Measurements from ENCODE around the gene UNKL.

UNKL gene

GRCh38 chr16:1379304-1380076 lies 35.0 kb downstream of the UNKL start:
- peaks cover 16% of the 10 kb centered on the region for H3K4me1 ChIP-seq (ENCODE audit: control insufficient read depth, insufficient read depth, low read length)
- H3K27me3 ChIP-seq (ENCODE audit: control insufficient read depth, insufficient read depth, low read length), result no peaks in the 10 kb centered on the region
- peaks cover 20% of the 10 kb centered on the region for H3K36me3 ChIP-seq (ENCODE audit: control insufficient read depth, insufficient read depth, low read length)
- H3K9ac ChIP-seq (ENCODE audit: low read length), result peak overlapping the region; percentile 97
- peak overlapping the region; percentile 99 for H3K27ac ChIP-seq (ENCODE audit: low read depth, low read length)
- peak overlapping the region; percentile 86 for H3K4me3 ChIP-seq (ENCODE audit: low read depth, low read length)
- no peaks in the 10 kb centered on the region for H3K9me3 ChIP-seq (ENCODE audit: control insufficient read depth, insufficient read depth, low read depth, low read length)

DNA sequence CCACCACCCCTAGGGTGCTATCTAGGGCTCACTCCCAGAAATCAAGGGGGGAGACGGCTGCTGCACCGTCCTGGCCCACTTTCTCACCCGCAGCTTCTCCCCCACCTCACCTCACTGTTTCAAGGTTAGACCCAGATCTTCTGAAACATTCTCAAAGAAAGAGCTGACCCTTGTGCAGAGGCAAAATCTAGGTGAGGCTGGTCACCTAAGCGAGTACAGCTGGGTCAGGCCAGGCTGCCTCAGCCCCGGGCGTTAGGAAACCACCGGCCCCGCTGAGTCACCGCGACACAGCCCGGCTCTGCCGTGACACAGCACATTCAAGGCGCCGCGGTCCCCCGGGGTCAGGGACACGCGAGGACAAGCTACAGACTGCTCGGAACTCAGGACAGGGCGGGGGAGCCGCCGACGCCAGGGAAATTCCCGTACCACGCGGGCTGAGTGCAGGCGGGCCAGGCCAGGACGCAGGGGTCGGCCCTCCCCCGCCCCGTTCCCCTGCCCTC lies 35.6 kb downstream of the UNKL start:
- Histone ChIP-seq H3K4me3 (ENCODE audit: low read depth, low read length) (peak overlapping the region; percentile 86), H3K27me3 (ENCODE audit: control insufficient read depth, insufficient read depth, low read length) (no peaks in the 10 kb centered on the region), H3K27ac (ENCODE audit: low read depth, low read length) (peak overlapping the region; percentile 99), H3K9ac (ENCODE audit: low read length) (peak overlapping the region; percentile 97), H3K9me3 (ENCODE audit: control insufficient read depth, insufficient read depth, low read depth, low read length) (no peaks in the 10 kb centered on the region), H3K4me1 (ENCODE audit: control insufficient read depth, insufficient read depth, low read length) (peaks cover 16% of the 10 kb centered on the region), H3K36me3 (ENCODE audit: control insufficient read depth, insufficient read depth, low read length) (peaks cover 20% of the 10 kb centered on the region)

DNA sequence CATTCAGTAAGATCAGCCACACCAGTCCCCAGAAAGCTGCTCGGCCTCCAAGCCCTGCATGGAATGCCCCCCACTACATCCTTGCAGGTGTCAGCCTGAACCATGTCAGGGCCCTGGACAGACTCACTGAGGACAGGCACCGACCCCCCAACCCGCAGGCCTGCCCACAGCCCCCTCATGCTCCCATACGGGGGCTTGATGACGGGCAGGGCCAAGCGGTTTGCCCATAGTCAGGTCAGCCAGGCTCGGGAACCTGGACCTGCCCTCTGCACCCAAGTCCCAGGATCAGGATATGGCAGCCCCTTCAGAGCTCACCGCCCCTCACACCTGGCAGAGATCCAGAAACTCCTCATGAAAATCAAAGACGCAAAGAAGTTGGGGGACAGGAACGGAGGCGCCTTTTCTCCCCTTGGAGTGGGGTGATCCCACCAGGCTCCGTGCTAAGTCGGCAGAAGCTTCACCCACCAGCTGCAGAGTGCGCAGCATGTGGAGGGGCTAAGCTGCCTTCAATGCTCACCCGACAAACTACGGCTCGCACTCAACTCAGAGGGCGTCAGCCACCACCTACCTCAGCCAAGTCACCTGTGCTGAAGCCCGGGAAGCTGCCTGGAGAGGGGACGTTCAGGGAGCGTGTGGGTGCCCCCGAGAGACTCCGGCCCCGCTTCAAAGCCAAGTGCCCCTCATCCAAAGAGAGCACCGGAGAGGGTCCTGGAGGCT lies 36.3 kb downstream of the UNKL start:
- Histone ChIP-seq H3K27me3 (ENCODE audit: control insufficient read depth, insufficient read depth, low read length) (no peaks in the 10 kb centered on the region), H3K4me1 (ENCODE audit: control insufficient read depth, insufficient read depth, low read length) (peaks cover 16% of the 10 kb centered on the region), H3K36me3 (ENCODE audit: control insufficient read depth, insufficient read depth, low read length) (peaks cover 17% of the 10 kb centered on the region), H3K4me3 (ENCODE audit: low read depth, low read length) (peak overlapping the region; percentile 86), H3K9me3 (ENCODE audit: control insufficient read depth, insufficient read depth, low read depth, low read length) (no peaks in the 10 kb centered on the region), H3K27ac (ENCODE audit: low read depth, low read length) (peak overlapping the region; percentile 99; the same call in 1 of the 2 replicates), H3K9ac (ENCODE audit: low read length) (peak overlapping the region; percentile 97)

DNA sequence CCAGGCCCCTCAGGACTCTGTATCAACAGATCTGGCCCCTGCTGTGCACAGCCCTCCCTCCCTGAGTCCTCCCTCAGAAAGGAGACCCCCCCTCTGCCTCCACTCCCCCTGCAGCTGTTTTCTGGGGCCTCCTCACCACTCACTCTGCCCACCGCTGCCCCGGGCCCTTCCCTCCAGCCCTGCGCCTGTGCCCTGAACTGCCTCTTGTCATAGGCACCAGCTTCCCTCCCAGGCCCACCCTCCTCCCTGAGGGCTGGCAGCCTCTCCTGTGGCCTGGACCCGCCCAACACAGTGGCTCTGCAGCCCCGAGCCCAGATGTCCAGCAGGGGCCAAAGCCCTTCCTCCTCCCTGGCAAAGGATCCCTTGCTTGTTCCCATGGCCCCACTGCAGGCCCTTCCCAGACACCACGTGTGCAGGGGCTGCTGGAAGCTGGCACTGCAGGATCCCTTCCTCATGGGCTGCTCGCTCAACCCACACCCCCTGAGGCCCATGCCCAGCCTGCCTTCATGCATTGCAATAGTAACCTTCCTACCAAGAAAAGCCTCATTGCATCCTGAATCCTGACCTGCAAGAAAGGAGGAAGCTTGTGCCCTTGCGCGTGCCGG lies 37.0 kb downstream of the UNKL start:
- no peak overlapping the region for H3K9ac ChIP-seq (ENCODE audit: low read length)
- peaks cover 16% of the 10 kb centered on the region for H3K4me1 ChIP-seq (ENCODE audit: control insufficient read depth, insufficient read depth, low read length)

GRCh38 chr16:1375741-1376410 lies 38.6 kb downstream of the UNKL start:
- Histone ChIP-seq H3K27ac (ENCODE audit: low read depth, low read length) (no peak overlapping the region), H3K4me1 (ENCODE audit: control insufficient read depth, insufficient read depth, low read length) (peaks cover 16% of the 10 kb centered on the region), H3K9me3 (ENCODE audit: control insufficient read depth, insufficient read depth, low read depth, low read length) (no peaks in the 10 kb centered on the region), H3K27me3 (ENCODE audit: control insufficient read depth, insufficient read depth, low read length) (no peaks in the 10 kb centered on the region), H3K36me3 (ENCODE audit: control insufficient read depth, insufficient read depth, low read length) (peaks cover 20% of the 10 kb centered on the region), H3K4me3 (ENCODE audit: low read depth, low read length) (no peak overlapping the region), H3K9ac (ENCODE audit: low read length) (no peak overlapping the region)

More for the DNA sequence above, 37.0 kb downstream of the UNKL start:
- H3K9me3 ChIP-seq (ENCODE audit: control insufficient read depth, insufficient read depth, low read depth, low read length), result no peaks in the 10 kb centered on the region
- H3K36me3 ChIP-seq (ENCODE audit: control insufficient read depth, insufficient read depth, low read length), result peaks cover 16% of the 10 kb centered on the region
- peak overlapping the region; percentile 86 for H3K4me3 ChIP-seq (ENCODE audit: low read depth, low read length)
- H3K27me3 ChIP-seq (ENCODE audit: control insufficient read depth, insufficient read depth, low read length), result no peaks in the 10 kb centered on the region
- no peak overlapping the region for H3K27ac ChIP-seq (ENCODE audit: low read depth, low read length)

DNA sequence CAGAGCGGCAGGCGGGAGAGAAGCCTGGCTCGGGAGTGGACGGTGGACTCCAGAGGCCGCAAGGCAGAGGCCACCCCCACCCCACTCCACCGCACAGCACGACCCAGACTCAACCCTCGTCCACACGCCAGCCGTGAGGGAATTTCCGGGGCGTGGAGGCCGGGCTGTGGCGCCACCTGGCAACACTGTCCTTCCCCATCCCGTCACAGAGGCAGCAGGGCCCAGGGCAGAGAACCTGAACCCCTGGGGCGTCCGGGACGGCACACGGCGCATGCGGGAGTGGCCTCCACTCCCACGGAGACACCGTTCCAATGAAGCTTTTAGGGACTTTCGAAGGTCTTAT lies 39.2 kb downstream of the UNKL start:
- H3K4me1 ChIP-seq (ENCODE audit: control insufficient read depth, insufficient read depth, low read length), result peaks cover 15% of the 10 kb centered on the region
- no peak overlapping the region for H3K9ac ChIP-seq (ENCODE audit: low read length)
- H3K4me3 ChIP-seq (ENCODE audit: low read depth, low read length), result no peak overlapping the region
- H3K27ac ChIP-seq (ENCODE audit: low read depth, low read length), result no peak overlapping the region
- no peaks in the 10 kb centered on the region for H3K9me3 ChIP-seq (ENCODE audit: control insufficient read depth, insufficient read depth, low read depth, low read length)
- H3K36me3 ChIP-seq (ENCODE audit: control insufficient read depth, insufficient read depth, low read length), result peaks cover 20% of the 10 kb centered on the region
- no peaks in the 10 kb centered on the region for H3K27me3 ChIP-seq (ENCODE audit: control insufficient read depth, insufficient read depth, low read length)

GRCh38 chr16:1374418-1375297 lies 39.8 kb downstream of the UNKL start:
- H3K36me3 ChIP-seq (ENCODE audit: control insufficient read depth, insufficient read depth, low read length), result peaks cover 26% of the 10 kb centered on the region
- no peak overlapping the region for H3K4me3 ChIP-seq (ENCODE audit: low read depth, low read length)
- H3K4me1 ChIP-seq (ENCODE audit: control insufficient read depth, insufficient read depth, low read length), result peaks cover 12% of the 10 kb centered on the region
- no peaks in the 10 kb centered on the region for H3K9me3 ChIP-seq (ENCODE audit: control insufficient read depth, insufficient read depth, low read depth, low read length)
- no peak overlapping the region for H3K27ac ChIP-seq (ENCODE audit: low read depth, low read length)
- H3K27me3 ChIP-seq (ENCODE audit: control insufficient read depth, insufficient read depth, low read length), result no peaks in the 10 kb centered on the region
- no peak overlapping the region for H3K9ac ChIP-seq (ENCODE audit: low read length)

- no peaks in the 10 kb centered on the region for H3K9me3 ChIP-seq (ENCODE audit: control insufficient read depth, insufficient read depth, low read depth, low read length)
These were observed 42.1 kb downstream of the UNKL start for GRCh38 chr16:1372292-1372950.

GRCh38 chr16:1371054-1371978 lies 43.2 kb downstream of the UNKL start:
- Histone ChIP-seq H3K4me1 (ENCODE audit: control insufficient read depth, insufficient read depth, low read length) (no peaks in the 10 kb centered on the region), H3K4me3 (ENCODE audit: low read depth, low read length) (no peak overlapping the region), H3K36me3 (ENCODE audit: control insufficient read depth, insufficient read depth, low read length) (peaks cover 37% of the 10 kb centered on the region), H3K9ac (ENCODE audit: low read length) (no peak overlapping the region), H3K27ac (ENCODE audit: low read depth, low read length) (no peak overlapping the region), H3K27me3 (ENCODE audit: control insufficient read depth, insufficient read depth, low read length) (no peaks in the 10 kb centered on the region), H3K9me3 (ENCODE audit: control insufficient read depth, insufficient read depth, low read depth, low read length) (no peaks in the 10 kb centered on the region)

More at GRCh38 chr16:1372292-1372950, 42.1 kb downstream of the UNKL start:
- Histone ChIP-seq H3K36me3 (ENCODE audit: control insufficient read depth, insufficient read depth, low read length) (peaks cover 28% of the 10 kb centered on the region), H3K4me1 (ENCODE audit: control insufficient read depth, insufficient read depth, low read length) (no peaks in the 10 kb centered on the region), H3K27me3 (ENCODE audit: control insufficient read depth, insufficient read depth, low read length) (no peaks in the 10 kb centered on the region), H3K27ac (ENCODE audit: low read depth, low read length) (no peak overlapping the region), H3K9ac (ENCODE audit: low read length) (no peak overlapping the region), H3K4me3 (ENCODE audit: low read depth, low read length) (no peak overlapping the region)

All from HUES6 (cell line).